Activated CD8-positive, alpha-beta memory T cell treated with anti-CD3 and anti-CD28 coated beads for 48 hours (primary cell): Measurements from ENCODE around the gene SLC29A2.
"Not testable (repeated sequence)": the region's sequence is repeated elsewhere in the genome, so short reads cannot be mapped to it uniquely, and the experiment has no call there.

ENCODE experiments used
- DNase-seq, 3 experiments: peaks; one replicate each; pipeline ENCODE4 v3.0.0-alpha.2; 2020; ENCODE audit warnings: low read depth in 2 of 3, low spot score in 2 of 3

The SLC29A2 gene

GRCh38 chr11:66350560-66351235 is 20.9 kb downstream of the SLC29A2 start:
- not testable (repeated sequence) for DNase-seq

- no peak for DNase-seq
These were observed 22.5 kb downstream of the SLC29A2 start for GRCh38 chr11:66349084-66349386.

GRCh38 chr11:66347425-66348276 is 23.9 kb downstream of the SLC29A2 start, which contains the start of gene B4GAT1:
Gene B4GAT1, minus strand, starts transcription at chr11:66347629. Its CDS starts 84 bp downstream, at chr11:66347545.
- DNase-seq = peak; percentile 62 to 94 (median 91)

- no peak for DNase-seq
These were observed 24.8 kb downstream of the SLC29A2 start for GRCh38 chr11:66346476-66347424.

GRCh38 chr11:66345316-66345649 is 26.3 kb downstream of the SLC29A2 start:
- DNase-seq = no peak

- DNase-seq = peak; percentile 81 to 95 (median 92)
These were observed 26.8 kb downstream of the SLC29A2 start, which contains the start of gene BRMS1 for GRCh38 chr11:66344550-66345315. Gene BRMS1, minus strand, starts transcription at chr11:66345104. Its CDS starts 2,870 bp downstream, at chr11:66342234.

- DNase-seq = no peak
These were observed 28.4 kb downstream of the SLC29A2 start for GRCh38 chr11:66343176-66343575.

- no peak for DNase-seq
These were observed 29.9 kb downstream of the SLC29A2 start for GRCh38 chr11:66341502-66342126.

- no peak for DNase-seq
These were observed 30.7 kb downstream of the SLC29A2 start for GRCh38 chr11:66340596-66341501.

- no peak for DNase-seq
These were observed 31.7 kb downstream of the SLC29A2 start for GRCh38 chr11:66339686-66340483.

GRCh38 chr11:66339162-66339675 is 32.3 kb downstream of the SLC29A2 start:
- DNase-seq = no peak

- DNase-seq = no peak
These were observed 33.0 kb downstream of the SLC29A2 start for GRCh38 chr11:66338276-66339161.

GRCh38 chr11:66337103-66337899 is 34.3 kb downstream of the SLC29A2 start:
- no peak for DNase-seq

- peak; percentile 51 to 66 (median 60) for DNase-seq
These were observed 35.1 kb downstream of the SLC29A2 start, which contains the start of gene RIN1 for GRCh38 chr11:66336234-66337102. Gene RIN1, minus strand, starts transcription at chr11:66336434. Its CDS starts 32 bp downstream, at chr11:66336402.
